MM.1S (cell line): ENCODE measurements around the gene EXOSC5.

Experiments used
- EZH2 ChIP-seq: fragments of 300-600 bp; sonication (generic); optimal IDR thresholded peaks from 2 replicates; pipeline ENCODE3; 2017; ENCODE audit warnings: low read depth, mild to moderate bottlenecking, antibody characterized with exemption, low read length, mixed read lengths
- EZH2phosphoT487 ChIP-seq: fragments of 300-600 bp; sonication (generic); IDR thresholded peaks from 2 replicates; pipeline ENCODE4 v1.6.1; 2018; ENCODE audit warnings: antibody characterized with exemption, low read length
- TF ChIP-seq, protein P1 (sequence below): fragments of 300-600 bp; sonication (generic); IDR thresholded peaks from 2 replicates; pipeline ENCODE4 v1.5.1; 2016; ENCODE audit warnings: antibody characterized with exemption, low read length, mixed read lengths

DNA sequence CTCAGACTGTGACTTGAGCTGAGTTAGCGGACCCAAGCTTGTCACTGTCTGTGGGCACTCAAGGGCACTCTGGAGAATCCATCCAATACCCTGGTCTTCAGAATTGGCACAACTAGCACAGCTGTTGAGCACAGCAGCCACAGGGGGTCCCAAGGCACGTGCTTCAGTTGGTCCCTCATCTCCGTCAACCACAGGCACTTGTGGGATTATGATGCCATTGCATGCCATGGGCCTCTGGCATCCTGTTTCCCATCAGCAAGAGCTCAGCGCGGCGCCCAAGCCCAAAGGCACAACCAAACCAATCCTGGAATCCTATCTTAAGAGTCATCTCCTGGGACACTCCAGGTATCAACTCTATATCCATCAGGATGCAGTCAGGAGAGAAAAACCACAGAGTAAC is 33.8 kb upstream of the EXOSC5 start:
- TF ChIP-seq, protein P1, sequence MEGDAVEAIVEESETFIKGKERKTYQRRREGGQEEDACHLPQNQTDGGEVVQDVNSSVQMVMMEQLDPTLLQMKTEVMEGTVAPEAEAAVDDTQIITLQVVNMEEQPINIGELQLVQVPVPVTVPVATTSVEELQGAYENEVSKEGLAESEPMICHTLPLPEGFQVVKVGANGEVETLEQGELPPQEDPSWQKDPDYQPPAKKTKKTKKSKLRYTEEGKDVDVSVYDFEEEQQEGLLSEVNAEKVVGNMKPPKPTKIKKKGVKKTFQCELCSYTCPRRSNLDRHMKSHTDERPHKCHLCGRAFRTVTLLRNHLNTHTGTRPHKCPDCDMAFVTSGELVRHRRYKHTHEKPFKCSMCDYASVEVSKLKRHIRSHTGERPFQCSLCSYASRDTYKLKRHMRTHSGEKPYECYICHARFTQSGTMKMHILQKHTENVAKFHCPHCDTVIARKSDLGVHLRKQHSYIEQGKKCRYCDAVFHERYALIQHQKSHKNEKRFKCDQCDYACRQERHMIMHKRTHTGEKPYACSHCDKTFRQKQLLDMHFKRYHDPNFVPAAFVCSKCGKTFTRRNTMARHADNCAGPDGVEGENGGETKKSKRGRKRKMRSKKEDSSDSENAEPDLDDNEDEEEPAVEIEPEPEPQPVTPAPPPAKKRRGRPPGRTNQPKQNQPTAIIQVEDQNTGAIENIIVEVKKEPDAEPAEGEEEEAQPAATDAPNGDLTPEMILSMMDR, result no peak
- no peak for TF ChIP-seq EZH2
- no peak for TF ChIP-seq EZH2phosphoT487
